CD14-positive monocyte (primary cell): ENCODE results near the gene ACAP1. TPM values are rescaled to one million over a fixed set of nuclear protein-coding genes. Genes with fewer than 3 reads are reported as not detected.

Source experiments
- DNase-seq, 3 donors: peaks; one replicate each; pipeline ENCODE4 v3.0.0-alpha.2; 2011 to 2022
- H2AFZ ChIP-seq: 2 replicates; pipeline ENCODE4 v1.6.0; 2012; ENCODE audit warnings: mild to moderate bottlenecking, low read depth, low read length, inconsistent platforms; ENCODE audit not compliant: insufficient read depth, poor library complexity, severe bottlenecking
- H3K27ac ChIP-seq, 2 donors: 1 replicate in 1 of 2; 2 replicates in 1 of 2; pipeline ENCODE4 v1.5.1; 2012 to 2013; ENCODE audit warnings: low read length in 2 of 2, control low read depth in 1 of 2, inconsistent platforms in 1 of 2, low read depth in 1 of 2, mild to moderate bottlenecking in 1 of 2
- H3K27me3 ChIP-seq, 2 donors: one replicate each; pipeline versions ENCODE4 v1.6.0 to v1.6.1; 2011 to 2013; ENCODE audit warnings: low read length in 2 of 2; ENCODE audit not compliant: control insufficient read depth in 2 of 2, insufficient read depth in 2 of 2
- H3K36me3 ChIP-seq, 2 donors: replicated peaks in 1 of 2; 1 replicate in 1 of 2; 2 replicates in 1 of 2; pipeline versions ENCODE4 v1.5.1 to v1.6.1; 2012 to 2013; ENCODE audit warnings: low read length in 2 of 2, control low read depth in 1 of 2, inconsistent platforms in 1 of 2, mild to moderate bottlenecking in 1 of 2; ENCODE audit not compliant: insufficient read depth in 2 of 2, control insufficient read depth in 1 of 2
- H3K4me1 ChIP-seq, 2 donors: 1 replicate in 1 of 2; 2 replicates in 1 of 2; pipeline versions ENCODE4 v1.5.1 to v1.6.1; 2012 to 2013; ENCODE audit warnings: low read length in 2 of 2, control low read depth in 1 of 2, inconsistent platforms in 1 of 2, mild to moderate bottlenecking in 1 of 2, moderate library complexity in 1 of 2; ENCODE audit not compliant: insufficient read depth in 2 of 2, control insufficient read depth in 1 of 2
- H3K4me2 ChIP-seq: replicated peaks from 2 replicates; pipeline ENCODE3; 2012; ENCODE audit warnings: low read length, moderate library complexity, mild to moderate bottlenecking; ENCODE audit not compliant: poor library complexity, severe bottlenecking; ENCODE audit errors: extremely low read depth
- H3K4me3 ChIP-seq, 3 experiments: fragments of 200-600 bp in 1 of 3; sonication (generic) in 1 of 3; replicated peaks in 1 of 3; 1 replicate in 2 of 3; 2 replicates in 1 of 3; pipeline ENCODE4 v1.5.1; 2011 to 2013; ENCODE audit warnings: low read length in 3 of 3, mild to moderate bottlenecking in 3 of 3, control low read depth in 2 of 3, low read depth in 2 of 3, inconsistent platforms in 1 of 3, moderate library complexity in 1 of 3
- H3K79me2 ChIP-seq: 2 replicates; pipeline ENCODE4 v1.6.0; 2012; ENCODE audit warnings: mild to moderate bottlenecking, control low read depth, inconsistent platforms, low read length, moderate library complexity; ENCODE audit not compliant: insufficient read depth
- H3K9ac ChIP-seq: 2 replicates; pipeline ENCODE4 v1.6.0; 2017; ENCODE audit warnings: low read length, mild to moderate bottlenecking; ENCODE audit not compliant: insufficient read depth, poor library complexity, severe bottlenecking
- H3K9me3 ChIP-seq, 2 donors: replicated peaks in 1 of 2; 1 replicate in 1 of 2; 2 replicates in 1 of 2; pipeline versions ENCODE4 v1.5.1 to v1.6.1; 2012 to 2013; ENCODE audit warnings: low read length in 2 of 2, control low read depth in 1 of 2; ENCODE audit not compliant: control insufficient read depth in 1 of 2, insufficient read depth in 1 of 2
- H4K20me1 ChIP-seq: 2 replicates; pipeline ENCODE4 v1.6.0; 2012; ENCODE audit warnings: mild to moderate bottlenecking, low read length, control low read depth, moderate library complexity; ENCODE audit not compliant: insufficient read depth
- H3K27ac Mint-ChIP-seq, 7 donors: one replicate each; pipeline ENCODE4 v1.8.0; 2020; ENCODE audit warnings: mild to moderate bottlenecking in 7 of 7, mixed read lengths in 7 of 7, moderate library complexity in 6 of 7, inconsistent platforms in 2 of 7
- H3K27me3 Mint-ChIP-seq, 3 donors: one replicate each; pipeline ENCODE4 v1.8.0; 2021 to 2022; ENCODE audit warnings: low read depth in 3 of 3, mild to moderate bottlenecking in 3 of 3, mixed read lengths in 3 of 3, moderate library complexity in 3 of 3, inconsistent platforms in 1 of 3
- H3K36me3 Mint-ChIP-seq, 2 donors: one replicate each; pipeline ENCODE4 v1.8.0; 2020; ENCODE audit warnings: mixed read lengths in 2 of 2, inconsistent platforms in 1 of 2, mild to moderate bottlenecking in 1 of 2
- H3K4me1 Mint-ChIP-seq: one replicate; pipeline ENCODE4 v1.8.0; 2020; ENCODE audit warnings: mild to moderate bottlenecking, mixed read lengths
- H3K4me3 Mint-ChIP-seq, 2 donors: one replicate each; pipeline ENCODE4 v1.8.0; 2020; ENCODE audit warnings: mild to moderate bottlenecking in 2 of 2, mixed read lengths in 2 of 2, moderate library complexity in 1 of 2
- H3K9me3 Mint-ChIP-seq, 7 donors: one replicate each; pipeline ENCODE4 v1.8.0; 2020 to 2022; ENCODE audit warnings: mixed read lengths in 7 of 7, mild to moderate bottlenecking in 6 of 7, moderate library complexity in 6 of 7, inconsistent platforms in 2 of 7
- CTCF ChIP-seq: fragments of 200-600 bp; IDR thresholded peaks from one replicate; pipeline ENCODE4 v1.8.0; 2022; ENCODE audit warnings: antibody characterized with exemption, mild to moderate bottlenecking
- WGBS: methylation state at CpG from one replicate; pipeline ENCODE4 v1.1.5; 2013; ENCODE audit warnings: missing lambda C conversion rate; ENCODE audit not compliant: insufficient coverage; 5-methylcytosine and 5-hydroxymethylcytosine counted together
- intact Hi-C, 2 donors: fragments of 100-400 bp; cut with micrococcal nuclease; formaldehyde crosslinking; loops; one replicate each; pipeline versions ENCODE4 v1.15.0 to v1.15.1; 2023
- polyA plus RNA-seq, 3 donors: library from polyadenylated mRNA; depleted of rRNA in 1 of 3; unstranded in 2 of 3; stranded (reverse) in 1 of 3; fragments of 300-500 nt in 2 of 3; fragments of >200 nt in 1 of 3; fragmentation: Illumina TruSeq in 2 of 3; gene quantifications; 1 replicate in 2 of 3; 2 replicates in 1 of 3; pipeline ENCODE4 v1.2.3, GENCODE V29; 2012 to 2021

Gene ACAP1
- polyA plus RNA-seq, 3 donors, result 32.1 to 68.5 (median 40.5) TPM

- Mint-ChIP-seq H3K27ac (no peak overlapping the region), H3K4me1 (peaks cover 7% of the 10 kb centered on the region), H3K36me3 (peaks cover 1% of the 10 kb centered on the region in 2 donors), H3K27me3 (peaks cover 0 to 16% (median 8%) of the 10 kb centered on the region in 3 donors), H3K9me3 (peaks cover 0 to 3% (median 0%) of the 10 kb centered on the region in 7 donors), H3K4me3 (no peak overlapping the region)
- Histone ChIP-seq H3K9me3 (no peaks in the 10 kb centered on the region), H3K4me2 (no peak overlapping the region), H3K4me1 (peaks cover 11 to 16% of the 10 kb centered on the region in 2 donors), H3K9ac (no peak overlapping the region), H3K27ac (no peak overlapping the region), H3K27me3 (no peaks in the 10 kb centered on the region), H4K20me1 (peaks cover 14% of the 10 kb centered on the region), H3K36me3 (no peaks in the 10 kb centered on the region), H2AFZ (no peak overlapping the region), H3K79me2 (peaks cover 18% of the 10 kb centered on the region), H3K4me3 (no peak overlapping the region)
- intact Hi-C loops, result loop anchor here in 1 of 2 donors (10.0 kb wide), 1 partner anchor 381 kb away; the partner anchor contains the start of genes TP53 and WRAP53
- WGBS, result 100% methylated on average over 1 of the region's 7 CpGs
- TF ChIP-seq CTCF, result no peak
- DNase-seq, result no peak
Observed at GRCh38 chr17:7304179-7304578, 32.1 kb upstream of the ACAP1 start.

GRCh38 chr17:7306911-7307685 lies 29.2 kb upstream of the ACAP1 start, which contains the start of gene EIF5A:
Gene EIF5A (plus strand): TSS chr17:7307628. CDS start chr17:7309636, 2,008 bp downstream.
- H3K9ac ChIP-seq, result peak within 1 kb of the TSS; percentile 93
- H3K27ac ChIP-seq, result peak within 1 kb of the TSS; percentile 95 to 96
- peaks cover 0 to 5% (median 4%) of the 10 kb centered on the region in 3 donors for H3K27me3 Mint-ChIP-seq
- no peaks in the 10 kb centered on the region for H3K9me3 ChIP-seq
- peak within 1 kb of the TSS; percentile 82 for H2AFZ ChIP-seq
- H4K20me1 ChIP-seq, result peaks cover 41% of the 10 kb centered on the region
- peak within 1 kb of the TSS; percentile 85 to 93 for H3K4me3 Mint-ChIP-seq
- intact Hi-C loops, result loop anchor here (2.0 to 10.0 kb wide), 5 partner anchors 54 to 378 kb away; partner anchors contain the start of genes ELP5 (in 2 of the 2), PHF23 (in 2 of the 2), CTDNEP1 (in 1 of the 2) and MPDU1 (in 1 of the 2)
- peaks cover 27% of the 10 kb centered on the region in 2 donors for H3K36me3 ChIP-seq
- H3K27me3 ChIP-seq, result no peaks in the 10 kb centered on the region
- H3K36me3 Mint-ChIP-seq, result peaks cover 28 to 31% of the 10 kb centered on the region in 2 donors
- H3K79me2 ChIP-seq, result peaks cover 44% of the 10 kb centered on the region
- peak; percentile 100 for DNase-seq
- peaks cover 21% of the 10 kb centered on the region for H3K4me1 Mint-ChIP-seq
- H3K9me3 Mint-ChIP-seq, result peaks cover 0 to 3% (median 0%) of the 10 kb centered on the region in 7 donors
- peak within 1 kb of the TSS; percentile 87 for H3K4me2 ChIP-seq
- H3K4me3 ChIP-seq, result peak within 1 kb of the TSS; percentile 66 to 97 (median 72)
- H3K4me1 ChIP-seq, result peaks cover 24 to 26% of the 10 kb centered on the region in 2 donors
- H3K27ac Mint-ChIP-seq, result peak within 1 kb of the TSS; percentile 96 to 100 (median 99)
- WGBS, result under 1% methylated on average over 61 of the region's 64 CpGs
- TF ChIP-seq CTCF, result no peak
